Sigmoid colon (tissue), 4 donors: Measurements from ENCODE around the gene MACF1.

ENCODE experiments used
- EP300 ChIP-seq, 4 donors: sonication (generic); formaldehyde crosslinking; IDR thresholded peaks; one replicate each; pipeline ENCODE4 v1.6.1; 2017; ENCODE audit warnings: antibody characterized with exemption in 4 of 4
- POLR2A ChIP-seq, 2 donors: fragments of 450-650 bp; IDR thresholded peaks; one replicate each; pipeline ENCODE4 v1.6.1; 2016; ENCODE audit warnings: antibody characterized with exemption in 2 of 2, mild to moderate bottlenecking in 2 of 2, moderate library complexity in 2 of 2
- POLR2AphosphoS5 ChIP-seq, 4 donors: sonication (generic); formaldehyde crosslinking; IDR thresholded peaks; one replicate each; pipeline ENCODE4 v1.6.1; 2017; ENCODE audit warnings: antibody characterized with exemption in 4 of 4
- TF ChIP-seq, protein P1 (sequence below), 4 experiments: fragments of 450-650 bp in 3 of 4; fragments of 200-600 bp in 1 of 4; IDR thresholded peaks; one replicate each; pipeline ENCODE4 v1.5.1; 2016 to 2019; ENCODE audit warnings: antibody characterized with exemption in 4 of 4, mild to moderate bottlenecking in 3 of 4, moderate library complexity in 2 of 4

DNA sequence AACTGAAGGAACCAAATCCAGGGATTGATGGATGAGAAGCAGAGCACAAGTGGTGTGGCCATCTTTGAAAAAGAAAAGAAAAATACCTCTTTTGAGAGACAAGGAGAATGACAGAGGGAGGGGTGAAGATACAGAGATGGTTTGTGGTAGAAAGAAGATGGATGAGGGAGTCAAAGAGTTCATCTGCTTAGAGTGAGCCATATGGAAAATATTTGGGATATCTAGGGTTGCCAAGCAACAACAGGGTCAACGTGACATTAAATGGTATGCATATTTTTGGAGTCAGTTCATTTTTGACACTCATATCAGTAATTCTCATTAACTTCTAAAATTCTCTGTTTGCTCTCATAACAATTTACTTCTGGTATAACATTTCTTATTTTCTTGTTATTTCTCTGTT lies 50.7 kb downstream of the MACF1 start:
- TF ChIP-seq, protein P1, sequence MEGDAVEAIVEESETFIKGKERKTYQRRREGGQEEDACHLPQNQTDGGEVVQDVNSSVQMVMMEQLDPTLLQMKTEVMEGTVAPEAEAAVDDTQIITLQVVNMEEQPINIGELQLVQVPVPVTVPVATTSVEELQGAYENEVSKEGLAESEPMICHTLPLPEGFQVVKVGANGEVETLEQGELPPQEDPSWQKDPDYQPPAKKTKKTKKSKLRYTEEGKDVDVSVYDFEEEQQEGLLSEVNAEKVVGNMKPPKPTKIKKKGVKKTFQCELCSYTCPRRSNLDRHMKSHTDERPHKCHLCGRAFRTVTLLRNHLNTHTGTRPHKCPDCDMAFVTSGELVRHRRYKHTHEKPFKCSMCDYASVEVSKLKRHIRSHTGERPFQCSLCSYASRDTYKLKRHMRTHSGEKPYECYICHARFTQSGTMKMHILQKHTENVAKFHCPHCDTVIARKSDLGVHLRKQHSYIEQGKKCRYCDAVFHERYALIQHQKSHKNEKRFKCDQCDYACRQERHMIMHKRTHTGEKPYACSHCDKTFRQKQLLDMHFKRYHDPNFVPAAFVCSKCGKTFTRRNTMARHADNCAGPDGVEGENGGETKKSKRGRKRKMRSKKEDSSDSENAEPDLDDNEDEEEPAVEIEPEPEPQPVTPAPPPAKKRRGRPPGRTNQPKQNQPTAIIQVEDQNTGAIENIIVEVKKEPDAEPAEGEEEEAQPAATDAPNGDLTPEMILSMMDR (IDR thresholded peaks at IDR 0.05), result no peak
- TF ChIP-seq POLR2AphosphoS5 (IDR thresholded peaks at IDR 0.05), result no peak
- no peak for TF ChIP-seq POLR2A (IDR thresholded peaks at IDR 0.05)
- no peak for TF ChIP-seq EP300 (IDR thresholded peaks at IDR 0.05)
